DMS153 treated with DMSO at 0.1 percent for 48 hours (cell line): ENCODE measurements around the gene LSM2.
"Not testable (repeated sequence)": the region's sequence is repeated elsewhere in the genome, so short reads cannot be mapped to it uniquely, and the experiment has no call there.

Experiments
- DNase-seq: peaks from one replicate; lab custom pipeline; 2025; ENCODE audit not compliant: unreplicated experiment; lab: John Stamatoyannopoulos, UW

Gene LSM2

GRCh38 chr6:31799781-31800180 lies 7.0 kb downstream of the LSM2 start:
- DNase-seq: no peak

GRCh38 chr6:31797588-31797987 lies 9.2 kb downstream of the LSM2 start:
- DNase-seq: no peak

- DNase-seq: no peak
Observed at GRCh38 chr6:31796993-31797385, 9.8 kb downstream of the LSM2 start.

- peak; percentile 86 for DNase-seq
Observed at GRCh38 chr6:31795616-31796298, 11.0 kb downstream of the LSM2 start, which contains the start of gene VARS1. Gene VARS1 (minus strand): TSS chr6:31795752. CDS start chr6:31795217, 535 bp downstream.

GRCh38 chr6:31794866-31795615 lies 11.7 kb downstream of the LSM2 start:
- DNase-seq: no peak

GRCh38 chr6:31794294-31794865 lies 12.4 kb downstream of the LSM2 start:
- no peak for DNase-seq

GRCh38 chr6:31793927-31794245 lies 12.9 kb downstream of the LSM2 start:
- not testable (repeated sequence) for DNase-seq

- no peak for DNase-seq
Observed at GRCh38 chr6:31792761-31793171, 14.0 kb downstream of the LSM2 start.

- no peak for DNase-seq
Observed at GRCh38 chr6:31792090-31792374, 14.7 kb downstream of the LSM2 start.

GRCh38 chr6:31791324-31792089 lies 15.3 kb downstream of the LSM2 start:
- peak; percentile 14 for DNase-seq

- no peak for DNase-seq
Observed at GRCh38 chr6:31785475-31785874, 21.3 kb downstream of the LSM2 start.

- DNase-seq: no peak
Observed at GRCh38 chr6:31784098-31784925, 22.5 kb downstream of the LSM2 start.

- no peak for DNase-seq
Observed at GRCh38 chr6:31782126-31782855, 24.5 kb downstream of the LSM2 start.

GRCh38 chr6:31781244-31782125 lies 25.3 kb downstream of the LSM2 start:
- DNase-seq: no peak

- DNase-seq: no peak
Observed at GRCh38 chr6:31780507-31781243, 26.1 kb downstream of the LSM2 start.

GRCh38 chr6:31779908-31780307 lies 26.9 kb downstream of the LSM2 start:
- DNase-seq: no peak

- no peak for DNase-seq
Observed at GRCh38 chr6:31778999-31779885, 27.5 kb downstream of the LSM2 start.

- no peak for DNase-seq
Observed at GRCh38 chr6:31778193-31778592, 28.6 kb downstream of the LSM2 start.
